WTC11 (cell line): ENCODE data around the gene SLC6A8.

Experiments
- CREM ChIP-seq: sonication (generic); formaldehyde crosslinking; IDR thresholded peaks from 2 replicates; pipeline ENCODE4 v1.8.1; 2022; ENCODE audit warnings: mild to moderate bottlenecking, missing genetic modification reagents, moderate library complexity
- TCF7 ChIP-seq: sonication (generic); formaldehyde crosslinking; IDR thresholded peaks from 2 replicates; pipeline ENCODE4 v1.8.0; 2022; ENCODE audit warnings: mild to moderate bottlenecking, low read depth, missing genetic modification reagents, moderate library complexity
- TF ChIP-seq, protein P1 (sequence below): sonication (generic); formaldehyde crosslinking; IDR thresholded peaks from 2 replicates; pipeline ENCODE4 v1.8.1; 2022; ENCODE audit warnings: mild to moderate bottlenecking, missing genetic modification reagents, moderate library complexity, borderline replicate concordance
- TF ChIP-seq, protein P2 (sequence below): sonication (generic); formaldehyde crosslinking; IDR thresholded peaks from 2 replicates; pipeline ENCODE4 v1.8.1; 2023; ENCODE audit warnings: mild to moderate bottlenecking, missing genetic modification reagents, moderate library complexity
- TF ChIP-seq, protein P3 (sequence below): fragments of 200-600 bp; IDR thresholded peaks from 2 replicates; pipeline ENCODE4 v1.8.0; 2022; ENCODE audit warnings: antibody characterized with exemption

DNA sequence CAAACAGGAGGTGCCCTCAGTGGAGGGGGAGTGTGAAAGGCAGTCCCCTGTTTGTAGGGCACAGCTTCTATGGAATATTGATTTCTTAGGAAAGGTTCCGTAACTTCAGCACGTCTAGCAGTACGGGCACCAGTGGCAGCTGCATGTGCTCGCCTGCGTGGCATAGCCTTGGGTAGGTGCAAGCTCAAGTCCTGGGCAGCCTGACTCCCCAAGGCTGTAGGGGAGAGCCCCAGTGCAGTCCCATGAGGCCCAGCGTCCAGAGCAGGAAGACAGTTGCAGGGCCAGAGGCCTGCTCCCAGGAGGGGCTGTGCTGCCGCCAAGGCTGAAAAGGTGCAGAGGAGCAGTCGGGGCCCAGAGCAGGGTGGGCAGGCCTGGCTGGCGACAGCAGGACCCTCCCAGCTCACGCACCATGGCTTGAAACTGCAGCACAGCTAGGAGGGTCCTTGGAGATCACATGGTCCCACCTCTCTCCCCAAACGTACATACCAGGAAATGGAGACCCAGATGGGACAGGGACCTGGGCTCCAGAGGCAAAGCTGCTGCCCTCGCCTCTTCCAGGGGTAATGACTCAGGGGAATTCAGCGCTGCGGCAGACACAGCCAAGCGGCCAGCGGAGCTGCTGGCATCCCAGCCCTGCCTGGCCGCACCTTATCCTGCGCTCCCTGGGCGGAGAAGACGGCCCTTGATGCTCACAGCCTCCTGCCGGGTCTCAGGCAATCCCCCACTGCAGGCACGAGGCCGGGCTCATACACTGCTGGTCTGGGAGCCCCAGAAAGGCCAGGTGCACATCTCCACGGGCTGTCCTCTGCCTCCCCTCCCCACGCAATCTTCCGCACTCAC lies 46.8 kb upstream of the SLC6A8 start:
- TF ChIP-seq, protein P1, sequence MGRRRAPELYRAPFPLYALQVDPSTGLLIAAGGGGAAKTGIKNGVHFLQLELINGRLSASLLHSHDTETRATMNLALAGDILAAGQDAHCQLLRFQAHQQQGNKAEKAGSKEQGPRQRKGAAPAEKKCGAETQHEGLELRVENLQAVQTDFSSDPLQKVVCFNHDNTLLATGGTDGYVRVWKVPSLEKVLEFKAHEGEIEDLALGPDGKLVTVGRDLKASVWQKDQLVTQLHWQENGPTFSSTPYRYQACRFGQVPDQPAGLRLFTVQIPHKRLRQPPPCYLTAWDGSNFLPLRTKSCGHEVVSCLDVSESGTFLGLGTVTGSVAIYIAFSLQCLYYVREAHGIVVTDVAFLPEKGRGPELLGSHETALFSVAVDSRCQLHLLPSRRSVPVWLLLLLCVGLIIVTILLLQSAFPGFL (CRISPR knock-in tag): no peak
- TF ChIP-seq, protein P2, sequence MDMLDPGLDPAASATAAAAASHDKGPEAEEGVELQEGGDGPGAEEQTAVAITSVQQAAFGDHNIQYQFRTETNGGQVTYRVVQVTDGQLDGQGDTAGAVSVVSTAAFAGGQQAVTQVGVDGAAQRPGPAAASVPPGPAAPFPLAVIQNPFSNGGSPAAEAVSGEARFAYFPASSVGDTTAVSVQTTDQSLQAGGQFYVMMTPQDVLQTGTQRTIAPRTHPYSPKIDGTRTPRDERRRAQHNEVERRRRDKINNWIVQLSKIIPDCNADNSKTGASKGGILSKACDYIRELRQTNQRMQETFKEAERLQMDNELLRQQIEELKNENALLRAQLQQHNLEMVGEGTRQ: no peak
- TF ChIP-seq CREM (CRISPR knock-in tag) (no peak), TCF7 (CRISPR knock-in tag) (no peak)
- TF ChIP-seq, protein P3, sequence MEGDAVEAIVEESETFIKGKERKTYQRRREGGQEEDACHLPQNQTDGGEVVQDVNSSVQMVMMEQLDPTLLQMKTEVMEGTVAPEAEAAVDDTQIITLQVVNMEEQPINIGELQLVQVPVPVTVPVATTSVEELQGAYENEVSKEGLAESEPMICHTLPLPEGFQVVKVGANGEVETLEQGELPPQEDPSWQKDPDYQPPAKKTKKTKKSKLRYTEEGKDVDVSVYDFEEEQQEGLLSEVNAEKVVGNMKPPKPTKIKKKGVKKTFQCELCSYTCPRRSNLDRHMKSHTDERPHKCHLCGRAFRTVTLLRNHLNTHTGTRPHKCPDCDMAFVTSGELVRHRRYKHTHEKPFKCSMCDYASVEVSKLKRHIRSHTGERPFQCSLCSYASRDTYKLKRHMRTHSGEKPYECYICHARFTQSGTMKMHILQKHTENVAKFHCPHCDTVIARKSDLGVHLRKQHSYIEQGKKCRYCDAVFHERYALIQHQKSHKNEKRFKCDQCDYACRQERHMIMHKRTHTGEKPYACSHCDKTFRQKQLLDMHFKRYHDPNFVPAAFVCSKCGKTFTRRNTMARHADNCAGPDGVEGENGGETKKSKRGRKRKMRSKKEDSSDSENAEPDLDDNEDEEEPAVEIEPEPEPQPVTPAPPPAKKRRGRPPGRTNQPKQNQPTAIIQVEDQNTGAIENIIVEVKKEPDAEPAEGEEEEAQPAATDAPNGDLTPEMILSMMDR: no peak
